Peyer's patch (tissue), 4 donors: ENCODE measurements around the gene DNAJC8. TPM values are rescaled to one million over a fixed set of nuclear protein-coding genes. Genes with fewer than 3 reads are reported as not detected.

Experiments used
- DNase-seq, 3 donors: peaks; one replicate each; pipeline ENCODE4 v3.0.0-alpha.2; 2017 to 2019
- H3K27ac ChIP-seq, 4 donors: fragments of 200-600 bp; sonication (generic); one replicate each; pipeline ENCODE4 v1.5.1; 2016 to 2019
- H3K27me3 ChIP-seq, 2 donors: fragments of 200-600 bp; sonication (generic); one replicate each; pipeline ENCODE4 v1.5.1; 2019
- H3K36me3 ChIP-seq, 3 donors: fragments of 200-600 bp; sonication (generic); one replicate each; pipeline ENCODE4 v1.5.1; 2016 to 2019
- H3K4me1 ChIP-seq, 4 donors: fragments of 200-600 bp; sonication (generic); one replicate each; pipeline ENCODE4 v1.5.1; 2016 to 2019
- H3K4me3 ChIP-seq, 4 donors: fragments of 200-600 bp; sonication (generic); 1 replicate in 3 of 4; 2 replicates in 1 of 4; pipeline ENCODE4 v1.5.1; 2016 to 2019; ENCODE audit warnings: mild to moderate bottlenecking in 1 of 4
- H3K9me3 ChIP-seq, 4 donors: fragments of 200-600 bp; sonication (generic); one replicate each; pipeline ENCODE4 v1.5.1; 2016 to 2019; ENCODE audit warnings: mild to moderate bottlenecking in 1 of 4
- CTCF ChIP-seq, 6 experiments: fragments of 450-650 bp in 4 of 6; fragments of 200-600 bp in 2 of 6; sonication (generic) in 1 of 6; IDR thresholded peaks; one replicate each; pipeline ENCODE4 v1.5.1; 2017 to 2019; ENCODE audit warnings: antibody characterized with exemption in 6 of 6, mild to moderate bottlenecking in 3 of 6, moderate library complexity in 1 of 6
- POLR2A ChIP-seq, 2 donors: fragments of 450-650 bp; IDR thresholded peaks; one replicate each; pipeline ENCODE4 v1.5.1; 2017; ENCODE audit warnings: antibody characterized with exemption in 2 of 2, mild to moderate bottlenecking in 2 of 2, moderate library complexity in 2 of 2
- total RNA-seq, 4 donors: library from RNA; depleted of rRNA; stranded (reverse); fragments of >200 nt; gene quantifications; one replicate each; pipeline ENCODE4 v1.1.0, GENCODE V29; 2016

The DNAJC8 gene
- total RNA-seq, 4 donors from 2014 or later = 25.9 to 52.8 (median 33.0) TPM

GRCh38 chr1:28160782-28161266 is 72.0 kb downstream of the DNAJC8 start:
- H3K27me3 ChIP-seq = no peaks in the 10 kb centered on the region
- no peaks in the 10 kb centered on the region for H3K9me3 ChIP-seq
- TF ChIP-seq POLR2A (IDR thresholded peaks at IDR 0.05) (no peak), CTCF (IDR thresholded peaks at IDR 0.05) (no peak)
- DNase-seq = no peak
- H3K27ac ChIP-seq = peak overlapping the region in 2 of 4 donors; percentile 66 to 67
- peaks cover 0 to 13% (median 0%) of the 10 kb centered on the region in 4 donors for H3K4me1 ChIP-seq
- H3K4me3 ChIP-seq = no peak overlapping the region
- H3K36me3 ChIP-seq = no peaks in the 10 kb centered on the region

- Histone ChIP-seq H3K27ac (peak overlapping the region in 1 of 4 donors; percentile 25), H3K27me3 (no peaks in the 10 kb centered on the region), H3K36me3 (no peaks in the 10 kb centered on the region), H3K9me3 (no peaks in the 10 kb centered on the region), H3K4me1 (peaks cover 0 to 23% (median 0%) of the 10 kb centered on the region in 4 donors), H3K4me3 (no peak overlapping the region)
- no peak for DNase-seq
- TF ChIP-seq POLR2A (IDR thresholded peaks at IDR 0.05) (no peak), CTCF (IDR thresholded peaks at IDR 0.05) (no peak)
Measured at GRCh38 chr1:28159680-28160079, 73.1 kb downstream of the DNAJC8 start.

GRCh38 chr1:28159243-28159642 is 73.6 kb downstream of the DNAJC8 start:
- no peak overlapping the region for H3K27ac ChIP-seq
- no peaks in the 10 kb centered on the region for H3K36me3 ChIP-seq
- DNase-seq = no peak
- no peaks in the 10 kb centered on the region for H3K9me3 ChIP-seq
- no peak overlapping the region for H3K4me3 ChIP-seq
- H3K27me3 ChIP-seq = no peaks in the 10 kb centered on the region
- peaks cover 0 to 26% (median 0%) of the 10 kb centered on the region in 4 donors for H3K4me1 ChIP-seq
- no peak for TF ChIP-seq POLR2A (IDR thresholded peaks at IDR 0.05)
- no peak for TF ChIP-seq CTCF (IDR thresholded peaks at IDR 0.05)

GRCh38 chr1:28157894-28158293 is 74.9 kb downstream of the DNAJC8 start:
- H3K36me3 ChIP-seq = no peaks in the 10 kb centered on the region
- TF ChIP-seq CTCF (IDR thresholded peaks at IDR 0.05) (no peak), POLR2A (IDR thresholded peaks at IDR 0.05) (no peak)
- H3K4me3 ChIP-seq = no peak overlapping the region
- H3K27ac ChIP-seq = no peak overlapping the region
- no peaks in the 10 kb centered on the region for H3K9me3 ChIP-seq
- DNase-seq = no peak
- H3K27me3 ChIP-seq = no peaks in the 10 kb centered on the region
- H3K4me1 ChIP-seq = peaks cover 0 to 20% (median 0%) of the 10 kb centered on the region in 4 donors

GRCh38 chr1:28156821-28157220 is 76.0 kb downstream of the DNAJC8 start:
- no peak for DNase-seq
- Histone ChIP-seq H3K4me3 (no peak overlapping the region), H3K27ac (peak overlapping the region in 1 of 4 donors; percentile 35), H3K9me3 (no peaks in the 10 kb centered on the region), H3K4me1 (peaks cover 0 to 20% (median 0%) of the 10 kb centered on the region in 4 donors), H3K27me3 (no peaks in the 10 kb centered on the region), H3K36me3 (no peaks in the 10 kb centered on the region)
- TF ChIP-seq POLR2A (IDR thresholded peaks at IDR 0.05) (no peak), CTCF (IDR thresholded peaks at IDR 0.05) (no peak)

GRCh38 chr1:28155628-28156027 is 77.2 kb downstream of the DNAJC8 start:
- H3K27ac ChIP-seq = no peak overlapping the region
- no peak for DNase-seq
- no peak for TF ChIP-seq CTCF (IDR thresholded peaks at IDR 0.05)
- no peak for TF ChIP-seq POLR2A (IDR thresholded peaks at IDR 0.05)
- H3K36me3 ChIP-seq = no peaks in the 10 kb centered on the region
- no peaks in the 10 kb centered on the region for H3K9me3 ChIP-seq
- peaks cover 0 to 18% (median 0%) of the 10 kb centered on the region in 4 donors for H3K4me1 ChIP-seq
- no peaks in the 10 kb centered on the region for H3K27me3 ChIP-seq
- no peak overlapping the region for H3K4me3 ChIP-seq
